ENCODE results near the gene NEK9.

The NEK9 gene

GRCh38 chr14:75095690-75096089 lies 31.2 kb downstream of the NEK9 start:
- Histone ChIP-seq H3K9ac (ENCODE audit: low read length) (no peak overlapping the region), H3K9me2 (ENCODE audit: low read depth, low read length) (no peaks in the 10 kb centered on the region), H3K27ac (ENCODE audit: low read depth, low read length, poor library complexity, severe bottlenecking) (no peak overlapping the region), H3K36me3 (ENCODE audit: insufficient read depth, low read length) (peaks cover 79% of the 10 kb centered on the region), H4K20me1 (ENCODE audit: insufficient read depth, low read length) (no peaks in the 10 kb centered on the region), H3K4me2 (ENCODE audit: low read length) (no peak overlapping the region), H2AFZ (ENCODE audit: low read length) (no peak overlapping the region), H3K4me1 (ENCODE audit: insufficient read depth, low read length, severe bottlenecking) (no peaks in the 10 kb centered on the region), H3K27me3 (ENCODE audit: insufficient read depth, low read length) (no peaks in the 10 kb centered on the region), H3F3A (ENCODE audit: insufficient read depth, low read length) (no peaks in the 10 kb centered on the region), H3K79me2 (ENCODE audit: insufficient read depth, low read length) (no peaks in the 10 kb centered on the region), H3K4me3 (ENCODE audit: low read depth, low read length, poor library complexity, severe bottlenecking) (no peak overlapping the region), H3K9me3 (ENCODE audit: low read length) (no peaks in the 10 kb centered on the region)
- no peak for TF ChIP-seq CTCF (IDR thresholded peaks at IDR 0.05; ENCODE audit: low read length)
- no peak for TF ChIP-seq EZH2 (IDR thresholded peaks at IDR 0.05; ENCODE audit: borderline replicate concordance, low read length)

DNA sequence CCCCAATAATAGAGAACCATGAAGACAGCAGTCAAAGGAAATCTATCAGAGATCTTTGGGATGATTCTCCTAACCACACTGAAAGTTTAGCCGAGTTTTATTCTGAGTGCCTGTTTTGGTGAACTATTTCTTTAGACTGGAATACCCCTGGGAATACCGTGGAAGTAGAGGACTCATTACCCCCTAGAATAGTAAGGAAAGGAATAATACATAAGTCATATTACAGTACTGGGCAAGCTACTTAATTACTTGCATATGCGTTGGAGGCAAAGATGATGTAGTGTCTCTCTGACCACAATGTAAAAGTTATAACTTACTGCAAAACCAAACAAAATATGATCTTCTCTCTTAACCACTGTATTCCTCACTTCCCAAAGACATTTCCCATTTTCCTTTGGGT lies 32.0 kb downstream of the NEK9 start:
- no peak overlapping the region for H3K4me3 ChIP-seq (ENCODE audit: low read depth, low read length, poor library complexity, severe bottlenecking)
- H3K9me2 ChIP-seq (ENCODE audit: low read depth, low read length), result no peaks in the 10 kb centered on the region
- H4K20me1 ChIP-seq (ENCODE audit: insufficient read depth, low read length), result no peaks in the 10 kb centered on the region
- no peaks in the 10 kb centered on the region for H3K79me2 ChIP-seq (ENCODE audit: insufficient read depth, low read length)
- H3K9me3 ChIP-seq (ENCODE audit: low read length), result no peaks in the 10 kb centered on the region
- H3K36me3 ChIP-seq (ENCODE audit: insufficient read depth, low read length), result peaks cover 77% of the 10 kb centered on the region
- H3F3A ChIP-seq (ENCODE audit: insufficient read depth, low read length), result no peaks in the 10 kb centered on the region
- no peak overlapping the region for H3K4me2 ChIP-seq (ENCODE audit: low read length)
- no peak for TF ChIP-seq CTCF (IDR thresholded peaks at IDR 0.05; ENCODE audit: low read length)
- TF ChIP-seq EZH2 (IDR thresholded peaks at IDR 0.05; ENCODE audit: borderline replicate concordance, low read length), result no peak
- no peaks in the 10 kb centered on the region for H3K27me3 ChIP-seq (ENCODE audit: insufficient read depth, low read length)
- H3K9ac ChIP-seq (ENCODE audit: low read length), result no peak overlapping the region
- H3K4me1 ChIP-seq (ENCODE audit: insufficient read depth, low read length, severe bottlenecking), result no peaks in the 10 kb centered on the region
- H2AFZ ChIP-seq (ENCODE audit: low read length), result no peak overlapping the region
- H3K27ac ChIP-seq (ENCODE audit: low read depth, low read length, poor library complexity, severe bottlenecking), result no peak overlapping the region

GRCh38 chr14:75092698-75093097 lies 34.1 kb downstream of the NEK9 start:
- H3K36me3 ChIP-seq (ENCODE audit: insufficient read depth, low read length), result peaks cover 65% of the 10 kb centered on the region

More at GRCh38 chr14:75092698-75093097, 34.1 kb downstream of the NEK9 start:
- H3K27ac ChIP-seq (ENCODE audit: low read depth, low read length, poor library complexity, severe bottlenecking), result no peak overlapping the region
- no peaks in the 10 kb centered on the region for H4K20me1 ChIP-seq (ENCODE audit: insufficient read depth, low read length)
- no peak overlapping the region for H3K4me2 ChIP-seq (ENCODE audit: low read length)
- H3K9me3 ChIP-seq (ENCODE audit: low read length), result no peaks in the 10 kb centered on the region
- no peak overlapping the region for H3K4me3 ChIP-seq (ENCODE audit: low read depth, low read length, poor library complexity, severe bottlenecking)
- H2AFZ ChIP-seq (ENCODE audit: low read length), result no peak overlapping the region
- no peaks in the 10 kb centered on the region for H3K4me1 ChIP-seq (ENCODE audit: insufficient read depth, low read length, severe bottlenecking)
- H3K27me3 ChIP-seq (ENCODE audit: insufficient read depth, low read length), result no peaks in the 10 kb centered on the region
- no peaks in the 10 kb centered on the region for H3K9me2 ChIP-seq (ENCODE audit: low read depth, low read length)
- H3K79me2 ChIP-seq (ENCODE audit: insufficient read depth, low read length), result no peaks in the 10 kb centered on the region
- no peak overlapping the region for H3K9ac ChIP-seq (ENCODE audit: low read length)
- no peak for TF ChIP-seq EZH2 (IDR thresholded peaks at IDR 0.05; ENCODE audit: borderline replicate concordance, low read length)
- TF ChIP-seq CTCF (IDR thresholded peaks at IDR 0.05; ENCODE audit: low read length), result no peak
- H3F3A ChIP-seq (ENCODE audit: insufficient read depth, low read length), result no peaks in the 10 kb centered on the region

Measured in OCI-LY1 (cell line).